ENCODE measurements around the gene KLK3.

The KLK3 gene

DNA sequence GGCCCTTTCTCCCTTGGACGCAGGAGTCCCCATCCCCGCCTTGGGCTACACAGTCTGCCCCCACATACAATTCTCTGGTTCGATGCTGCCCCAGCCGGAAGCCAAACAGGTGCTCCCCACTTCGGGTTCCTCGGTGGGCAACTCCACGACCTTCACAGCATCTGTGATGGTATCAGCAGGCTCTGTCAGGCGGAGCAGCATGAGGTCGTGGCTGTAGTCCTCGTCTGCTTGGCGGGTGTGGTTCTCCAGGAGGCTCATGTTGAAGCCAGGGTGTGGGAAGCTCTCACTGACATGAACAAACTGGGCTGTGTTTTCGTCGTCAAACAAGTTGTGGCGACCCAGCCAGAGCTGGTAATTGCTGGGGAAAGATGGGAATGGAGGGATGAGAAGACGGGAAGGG is 34.6 kb upstream of the KLK3 start:
- peaks cover 76% of the 10 kb centered on the region for H3K4me1 ChIP-seq
- H3K9ac ChIP-seq = peak overlapping the region; percentile 71
- H3K36me3 ChIP-seq = no peaks in the 10 kb centered on the region
- peak overlapping the region; percentile 54 for H3K4me3 ChIP-seq
- no peak for TF ChIP-seq Cebpa-rat (IDR thresholded peaks at IDR 0.05)
- H3K9me3 ChIP-seq = no peaks in the 10 kb centered on the region
- H4K20me1 ChIP-seq = no peaks in the 10 kb centered on the region
- peak overlapping the region; percentile 91 for H3K4me2 ChIP-seq
- H3K27me3 ChIP-seq = no peaks in the 10 kb centered on the region
- H3K27ac ChIP-seq = peak overlapping the region; percentile 78

DNA sequence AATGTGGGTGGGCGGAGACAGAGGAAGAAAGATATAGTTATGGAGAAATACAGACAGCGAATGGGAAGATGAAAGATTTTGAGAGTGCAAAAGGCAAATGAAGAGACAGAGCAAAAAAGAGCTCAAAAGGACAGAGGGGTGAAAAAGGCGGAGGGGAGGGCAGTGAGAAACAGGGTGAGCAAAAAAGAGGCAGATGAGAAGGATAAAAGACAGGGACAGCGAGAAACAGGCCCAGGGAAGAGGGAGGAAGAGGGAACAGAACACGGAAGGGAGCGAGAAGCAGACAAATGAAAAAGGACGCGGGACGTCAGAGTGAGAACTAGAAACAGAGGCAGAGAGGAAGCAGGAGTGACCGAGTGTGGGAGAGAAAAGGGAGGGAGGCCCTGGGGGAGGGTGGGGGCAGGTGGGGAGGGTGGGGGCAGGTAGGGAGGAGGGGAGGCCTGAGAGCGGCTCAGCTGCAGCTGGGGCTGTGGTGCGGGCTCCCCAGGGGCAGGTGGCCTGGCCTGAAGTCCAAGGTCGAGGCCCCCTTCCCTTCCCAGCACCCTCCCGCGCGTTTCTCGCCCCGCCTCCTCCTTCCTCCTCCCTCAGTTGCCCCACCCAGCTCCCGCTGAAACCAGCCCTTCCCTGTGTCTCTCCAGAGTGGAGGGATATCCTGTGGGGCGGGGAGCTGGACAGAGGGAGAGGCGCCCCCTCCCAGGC is 34.0 kb upstream of the KLK3 start:
- H3K27me3 ChIP-seq = no peaks in the 10 kb centered on the region
- H3K27ac ChIP-seq = peak overlapping the region; percentile 81
- no peaks in the 10 kb centered on the region for H3K9me3 ChIP-seq
- H3K4me1 ChIP-seq = peaks cover 76% of the 10 kb centered on the region
- no peaks in the 10 kb centered on the region for H3K36me3 ChIP-seq
- TF ChIP-seq Cebpa-rat (IDR thresholded peaks at IDR 0.05) = no peak
- peak overlapping the region; percentile 71 for H3K9ac ChIP-seq
- H4K20me1 ChIP-seq = no peaks in the 10 kb centered on the region
- peak overlapping the region; percentile 54 for H3K4me3 ChIP-seq
- H3K4me2 ChIP-seq = peak overlapping the region; percentile 91

DNA sequence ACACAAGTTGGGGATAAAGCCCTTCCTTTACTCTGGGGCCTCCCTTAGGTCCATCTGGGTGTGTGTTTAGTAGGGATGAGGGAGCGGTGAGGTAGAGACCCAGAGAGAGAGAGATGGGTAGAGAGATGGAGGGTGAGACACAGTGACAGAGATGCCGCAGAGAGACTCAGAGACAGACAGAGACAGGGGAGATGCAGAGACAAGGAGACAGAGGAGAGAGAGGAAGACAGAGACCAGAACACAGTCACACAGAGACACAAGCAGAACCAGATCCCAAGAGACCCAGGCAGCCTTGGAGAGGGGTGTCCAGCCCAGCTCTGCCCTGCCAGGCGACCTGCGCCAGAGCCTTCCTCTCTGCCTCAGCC is 33.5 kb upstream of the KLK3 start:
- Histone ChIP-seq H3K9ac (peak overlapping the region; percentile 66), H3K4me1 (peaks cover 76% of the 10 kb centered on the region), H3K27me3 (no peaks in the 10 kb centered on the region), H3K27ac (peak overlapping the region; percentile 81), H3K4me3 (peak overlapping the region; percentile 52), H3K36me3 (no peaks in the 10 kb centered on the region), H4K20me1 (no peaks in the 10 kb centered on the region), H3K4me2 (peak overlapping the region; percentile 91), H3K9me3 (peaks cover 2% of the 10 kb centered on the region; the same call in 1 of the 2 replicates)
- TF ChIP-seq Cebpa-rat (IDR thresholded peaks at IDR 0.05) = no peak

DNA sequence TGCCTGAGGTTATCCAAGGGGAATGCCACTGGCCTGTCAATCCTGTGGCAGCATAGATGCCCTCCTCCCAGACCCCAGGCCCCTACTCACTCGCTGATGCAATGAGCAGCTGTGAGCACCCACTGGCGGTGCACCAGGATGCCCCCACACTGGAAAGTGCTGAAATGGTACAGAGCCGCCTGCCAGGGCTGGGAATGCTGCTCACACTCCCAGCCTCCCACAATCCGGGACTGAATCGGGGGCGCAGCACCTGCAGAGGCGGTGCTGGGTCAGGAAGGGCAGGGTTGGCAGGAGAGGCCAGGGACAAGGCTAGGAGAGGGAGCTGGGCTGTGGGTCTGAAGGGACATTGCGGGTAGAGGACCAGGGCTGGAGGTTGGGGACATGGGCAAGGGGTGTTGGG is 33.1 kb upstream of the KLK3 start:
- H3K9ac ChIP-seq = peak overlapping the region; percentile 66

DNA sequence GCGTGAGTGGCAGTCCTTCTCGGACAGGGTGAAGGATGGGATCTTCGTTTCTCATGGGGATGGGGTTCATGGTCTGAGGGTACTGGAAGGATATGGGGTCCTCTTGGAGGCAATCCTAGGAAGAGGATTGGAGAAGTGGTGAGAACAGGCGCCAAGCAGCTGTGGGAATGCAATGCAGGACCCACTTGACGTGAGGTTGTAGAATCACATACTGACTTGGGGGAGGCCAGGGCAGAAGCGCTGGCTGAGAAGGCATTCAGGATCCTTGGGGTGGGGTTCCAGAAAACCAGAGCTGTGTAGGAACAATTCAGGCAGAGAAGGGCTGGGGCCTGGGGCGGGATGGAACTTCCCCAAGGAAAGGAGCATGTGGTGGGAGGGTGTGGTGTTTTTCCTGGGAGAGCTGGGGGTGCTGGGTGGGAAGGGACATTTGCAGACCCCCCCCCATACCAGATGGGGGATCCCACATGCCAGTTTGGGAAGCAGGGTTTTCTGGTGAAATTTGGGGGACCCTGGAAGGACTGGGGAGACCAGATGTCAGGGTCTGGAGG is 32.0 kb upstream of the KLK3 start:
- peaks cover 12% of the 10 kb centered on the region; the same call in 1 of the 2 replicates for H3K9me3 ChIP-seq
- H3K36me3 ChIP-seq = no peaks in the 10 kb centered on the region
- peak overlapping the region; percentile 91 for H3K4me2 ChIP-seq
- TF ChIP-seq Cebpa-rat (IDR thresholded peaks at IDR 0.05) = no peak
- H3K27ac ChIP-seq = peak overlapping the region; percentile 81
- no peak overlapping the region for H3K9ac ChIP-seq
- H3K27me3 ChIP-seq = no peaks in the 10 kb centered on the region
- no peaks in the 10 kb centered on the region for H4K20me1 ChIP-seq
- H3K4me3 ChIP-seq = no peak overlapping the region
- peaks cover 68% of the 10 kb centered on the region for H3K4me1 ChIP-seq

More for the DNA sequence above, 33.1 kb upstream of the KLK3 start:
- H3K27me3 ChIP-seq = no peaks in the 10 kb centered on the region
- peak overlapping the region; percentile 81 for H3K27ac ChIP-seq
- TF ChIP-seq Cebpa-rat (IDR thresholded peaks at IDR 0.05) = no peak
- H4K20me1 ChIP-seq = no peaks in the 10 kb centered on the region
- H3K36me3 ChIP-seq = no peaks in the 10 kb centered on the region
- H3K9me3 ChIP-seq = peaks cover 6% of the 10 kb centered on the region; the same call in 1 of the 2 replicates
- peak overlapping the region; percentile 91 for H3K4me2 ChIP-seq
- H3K4me3 ChIP-seq = peak overlapping the region; percentile 52; the same call in 1 of the 2 replicates
- peaks cover 76% of the 10 kb centered on the region for H3K4me1 ChIP-seq

DNA sequence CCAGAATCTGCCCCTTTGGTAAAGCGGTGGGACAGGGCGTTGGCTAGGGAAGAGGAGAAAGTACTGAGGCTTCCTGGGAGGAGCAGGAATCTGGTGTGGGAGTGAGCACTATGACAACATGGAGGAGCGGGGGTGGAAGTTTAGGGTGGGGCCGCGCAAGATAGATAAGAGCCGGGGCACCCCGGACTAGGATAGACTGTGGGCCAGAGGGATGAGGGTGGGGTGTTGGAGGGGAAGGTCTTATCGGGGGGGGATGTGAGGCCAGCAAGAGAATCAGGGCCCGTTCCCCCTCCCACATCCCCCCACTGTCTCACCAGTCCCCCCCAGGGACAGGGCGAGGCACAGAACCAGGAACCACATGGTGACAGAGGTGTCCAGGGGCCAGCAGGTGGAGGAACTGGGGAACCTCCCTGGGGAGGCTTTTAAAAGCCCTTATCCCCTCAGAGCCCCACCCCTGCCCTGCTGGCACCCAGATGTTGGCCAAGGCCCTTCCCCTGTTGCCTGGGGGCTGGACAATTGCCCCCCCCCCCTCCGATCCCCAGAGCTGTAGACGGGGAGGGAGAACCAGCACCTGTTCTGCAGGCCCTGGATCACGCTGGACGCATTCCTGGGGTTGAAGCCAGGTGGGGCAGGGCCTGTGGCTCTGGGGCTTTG is 31.2 kb upstream of the KLK3 start, which contains the start of gene KLK1:
Gene KLK1, minus strand, starts transcription at position 399 of the 654 bp plus-strand sequence. Its CDS starts 39 bp downstream, at position 360.
- H4K20me1 ChIP-seq = no peaks in the 10 kb centered on the region
- no peak within 1 kb of the TSS for H3K9ac ChIP-seq
- H3K27me3 ChIP-seq = no peaks in the 10 kb centered on the region
- peaks cover 60% of the 10 kb centered on the region for H3K4me1 ChIP-seq
- no peaks in the 10 kb centered on the region for H3K36me3 ChIP-seq
- TF ChIP-seq Cebpa-rat (IDR thresholded peaks at IDR 0.05) = no peak
- H3K4me3 ChIP-seq = no peak within 1 kb of the TSS
- H3K9me3 ChIP-seq = peaks cover 12% of the 10 kb centered on the region; the same call in 1 of the 2 replicates
- peak within 1 kb of the TSS; percentile 81 for H3K27ac ChIP-seq
- peak within 1 kb of the TSS; percentile 91 for H3K4me2 ChIP-seq

DNA sequence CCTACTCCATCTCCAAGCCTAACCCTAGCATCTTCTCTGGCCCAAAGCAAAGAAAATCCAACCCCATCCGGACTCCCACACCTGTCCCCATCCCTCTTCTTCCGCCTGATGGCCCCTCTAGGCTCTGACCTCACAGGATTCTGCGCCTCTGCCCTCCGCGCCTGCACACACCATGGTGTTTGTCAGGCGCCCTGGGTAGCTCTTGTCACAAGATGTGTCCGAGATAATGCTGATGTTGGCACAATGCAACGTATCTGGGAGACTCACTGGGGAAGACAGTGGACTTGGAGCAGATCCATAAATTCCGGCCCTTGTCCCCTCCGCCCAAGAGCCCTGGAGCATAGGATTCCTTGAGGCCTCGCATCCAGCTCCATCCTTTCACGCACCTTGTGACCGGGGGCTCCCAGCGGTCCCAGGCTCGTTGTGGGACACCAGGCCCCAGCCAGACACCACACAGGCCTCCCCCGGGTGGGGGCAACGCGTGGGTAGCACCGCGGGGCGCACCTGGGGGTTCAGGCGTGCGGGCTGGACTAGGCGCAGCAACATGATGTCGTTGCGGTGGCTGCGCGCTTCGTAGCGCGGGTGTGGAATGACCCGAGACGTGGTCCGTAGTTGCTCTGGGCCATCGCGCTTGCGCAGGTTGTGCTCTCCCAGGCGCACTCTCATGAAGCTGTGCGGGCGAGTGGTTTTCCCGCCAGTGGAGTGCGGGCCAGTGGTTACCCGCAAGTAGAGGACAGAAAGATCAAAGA is 28.0 kb upstream of the KLK3 start:
- no peak overlapping the region for H3K4me2 ChIP-seq
- H3K4me3 ChIP-seq = no peak overlapping the region
- no peak for TF ChIP-seq Cebpa-rat (IDR thresholded peaks at IDR 0.05)
- H3K9ac ChIP-seq = no peak overlapping the region
- H4K20me1 ChIP-seq = no peaks in the 10 kb centered on the region
- peaks cover 12% of the 10 kb centered on the region; the same call in 1 of the 2 replicates for H3K9me3 ChIP-seq
- H3K27ac ChIP-seq = no peak overlapping the region
- H3K27me3 ChIP-seq = no peaks in the 10 kb centered on the region
- H3K4me1 ChIP-seq = peaks cover 41% of the 10 kb centered on the region
- no peaks in the 10 kb centered on the region for H3K36me3 ChIP-seq

DNA sequence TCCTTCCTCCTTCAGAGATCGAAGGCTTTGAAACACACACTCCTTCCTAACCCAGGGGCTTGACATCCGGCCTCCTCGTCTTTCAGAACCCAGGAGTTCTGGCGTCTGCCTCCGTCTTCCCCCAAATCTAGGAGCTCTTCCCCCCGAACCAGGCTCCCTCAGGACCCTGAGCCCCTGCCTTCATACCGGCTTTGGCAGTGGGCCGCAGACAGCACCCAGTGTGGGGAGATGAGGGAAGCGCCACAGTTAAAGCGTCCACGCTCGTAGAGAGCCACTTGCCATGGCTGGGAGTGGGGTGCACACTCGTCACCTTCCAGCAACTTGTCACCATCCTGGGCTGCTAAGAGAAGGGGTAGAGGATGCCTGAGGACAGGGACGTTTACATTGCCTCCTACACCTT is 27.2 kb upstream of the KLK3 start:
- no peaks in the 10 kb centered on the region for H3K36me3 ChIP-seq
- no peak overlapping the region for H3K27ac ChIP-seq
- no peaks in the 10 kb centered on the region for H3K27me3 ChIP-seq
- no peak overlapping the region for H3K4me2 ChIP-seq
- no peak overlapping the region for H3K9ac ChIP-seq
- peaks cover 12% of the 10 kb centered on the region; the same call in 1 of the 2 replicates for H3K9me3 ChIP-seq
- TF ChIP-seq Cebpa-rat (IDR thresholded peaks at IDR 0.05) = no peak
- H4K20me1 ChIP-seq = no peaks in the 10 kb centered on the region
- H3K4me1 ChIP-seq = peaks cover 33% of the 10 kb centered on the region
- H3K4me3 ChIP-seq = no peak overlapping the region

DNA sequence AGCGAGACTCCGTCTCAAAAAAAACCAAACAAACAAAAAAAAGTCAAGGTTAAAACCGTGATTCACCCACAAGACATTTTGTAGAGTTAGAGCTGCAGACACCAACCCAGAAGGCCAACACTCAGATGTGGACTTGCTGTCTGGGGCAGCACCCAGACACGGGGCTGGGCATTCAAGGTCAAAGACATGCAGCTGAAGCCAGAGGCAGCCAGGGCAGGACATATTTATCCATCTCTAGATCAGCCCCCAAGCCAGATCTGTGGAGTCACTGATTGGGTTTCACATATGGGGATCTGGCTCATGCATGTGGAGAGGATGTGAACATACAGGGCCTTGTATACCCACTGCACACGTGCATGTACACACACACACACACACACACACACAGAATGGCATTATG is 24.9 kb upstream of the KLK3 start:
- no peak overlapping the region for H3K4me2 ChIP-seq
- H3K27me3 ChIP-seq = no peaks in the 10 kb centered on the region
- peaks cover 12% of the 10 kb centered on the region; the same call in 1 of the 2 replicates for H3K9me3 ChIP-seq
- no peak for TF ChIP-seq Cebpa-rat (IDR thresholded peaks at IDR 0.05)
- H3K4me3 ChIP-seq = no peak overlapping the region
- no peaks in the 10 kb centered on the region for H4K20me1 ChIP-seq
- peaks cover 14% of the 10 kb centered on the region for H3K4me1 ChIP-seq
- H3K9ac ChIP-seq = no peak overlapping the region; the same call in 1 of the 2 replicates
- no peaks in the 10 kb centered on the region for H3K36me3 ChIP-seq
- H3K27ac ChIP-seq = no peak overlapping the region
